Activated CD4-positive, CD25-positive, alpha-beta regulatory T cell (primary cell): ENCODE results near the gene FAM81A.

Experiments
- DNase-seq, 4 experiments: peaks; one replicate each; lab custom pipeline; 2025; lab: John Stamatoyannopoulos, UW

FAM81A gene

DNA sequence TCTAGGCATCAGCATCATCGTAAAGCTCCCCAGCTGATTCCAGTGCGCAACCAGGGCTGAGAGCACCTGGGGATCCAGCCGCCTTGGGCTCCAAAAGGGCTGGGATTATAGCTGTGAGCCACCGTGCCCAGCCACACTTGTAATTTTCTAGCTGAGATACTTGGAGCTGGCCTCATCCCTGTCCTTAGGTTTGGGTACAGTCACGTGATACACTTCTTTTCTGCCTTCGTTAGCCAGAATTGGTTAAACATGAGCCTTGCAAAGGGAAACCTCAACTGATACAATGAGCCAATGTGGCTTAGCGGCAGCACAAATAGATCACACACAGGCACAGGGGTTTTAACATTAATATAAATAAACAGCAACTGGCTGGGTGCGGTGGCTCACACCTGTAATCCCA lies 103.8 kb downstream of the FAM81A start:
- no peak for DNase-seq

DNA sequence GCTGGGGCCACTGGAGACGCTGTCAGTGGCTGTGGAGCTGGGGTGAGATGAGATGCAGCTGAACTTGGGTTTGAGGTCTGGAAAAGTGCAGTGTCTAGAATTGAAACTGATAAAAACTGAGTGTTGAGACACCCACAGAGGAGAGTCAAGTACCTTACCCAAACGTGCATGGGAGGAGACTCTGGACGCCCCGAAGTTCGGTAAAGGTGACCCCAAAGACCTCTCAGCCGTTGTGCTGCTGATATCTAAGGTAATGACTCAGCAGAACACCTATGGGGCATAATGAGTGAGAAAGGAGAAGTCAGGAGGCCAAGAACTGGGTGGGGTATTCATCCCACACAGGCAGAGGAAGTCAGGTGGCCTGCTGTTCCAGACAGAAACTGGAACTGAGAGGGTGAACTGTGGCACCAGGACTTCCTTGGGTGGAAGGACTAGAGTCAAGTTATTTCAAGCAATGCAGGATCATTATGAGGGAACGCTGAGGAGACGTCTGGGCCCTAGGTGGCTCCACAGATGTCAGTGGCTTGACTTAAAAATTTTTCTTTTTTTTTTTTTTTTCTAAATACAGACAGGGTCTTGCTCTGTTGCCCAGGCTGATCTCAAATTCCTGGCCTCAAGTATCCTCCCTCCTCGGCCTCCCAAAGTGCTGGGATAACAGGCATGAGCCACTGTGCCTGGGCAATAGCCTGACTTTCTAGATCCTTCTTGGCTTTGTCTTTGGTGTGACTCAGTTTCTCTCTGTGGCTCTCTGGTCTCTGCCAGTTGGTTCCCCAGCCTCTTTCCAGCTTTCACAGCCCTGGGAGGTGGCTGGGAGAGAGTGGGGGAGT lies 105.9 kb downstream of the FAM81A start:
- DNase-seq = no peak

GRCh38 chr15:59545573-59545972 lies 107.6 kb downstream of the FAM81A start:
- DNase-seq = no peak

DNA sequence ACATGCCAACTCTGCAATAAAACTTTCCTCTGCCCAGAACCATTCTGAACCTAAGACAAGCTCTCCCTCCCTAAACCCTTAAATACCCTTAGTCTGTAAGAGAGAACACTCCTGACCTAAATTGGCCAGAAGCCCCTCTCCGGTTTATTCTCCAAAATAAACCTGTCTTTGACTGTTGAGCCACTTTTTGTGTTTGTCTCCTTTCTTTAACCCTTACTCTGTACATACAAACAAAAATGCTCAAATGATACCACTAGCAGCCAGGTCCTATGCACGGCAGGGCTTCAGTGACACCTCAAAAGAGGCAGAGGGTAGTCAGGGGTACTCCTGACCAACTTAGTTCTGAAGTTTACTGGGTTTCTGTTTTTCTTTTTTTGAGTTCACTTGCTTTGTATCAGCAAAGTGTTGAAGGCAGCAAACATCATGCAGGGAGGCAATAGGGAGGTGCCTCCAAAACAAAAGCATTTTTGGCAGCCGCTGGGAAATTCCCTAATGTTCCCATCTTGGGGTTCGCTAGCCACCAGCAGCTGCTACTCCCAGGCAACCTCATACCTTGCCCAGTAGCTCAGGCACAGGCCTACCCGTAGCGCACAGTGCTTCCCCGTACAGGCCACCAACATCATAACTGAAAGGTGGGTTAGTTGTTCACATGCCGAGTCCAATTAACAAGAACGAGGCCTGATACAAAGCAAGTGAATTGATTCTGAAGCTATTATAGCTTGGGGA lies 110.7 kb downstream of the FAM81A start:
- DNase-seq = no peak

DNA sequence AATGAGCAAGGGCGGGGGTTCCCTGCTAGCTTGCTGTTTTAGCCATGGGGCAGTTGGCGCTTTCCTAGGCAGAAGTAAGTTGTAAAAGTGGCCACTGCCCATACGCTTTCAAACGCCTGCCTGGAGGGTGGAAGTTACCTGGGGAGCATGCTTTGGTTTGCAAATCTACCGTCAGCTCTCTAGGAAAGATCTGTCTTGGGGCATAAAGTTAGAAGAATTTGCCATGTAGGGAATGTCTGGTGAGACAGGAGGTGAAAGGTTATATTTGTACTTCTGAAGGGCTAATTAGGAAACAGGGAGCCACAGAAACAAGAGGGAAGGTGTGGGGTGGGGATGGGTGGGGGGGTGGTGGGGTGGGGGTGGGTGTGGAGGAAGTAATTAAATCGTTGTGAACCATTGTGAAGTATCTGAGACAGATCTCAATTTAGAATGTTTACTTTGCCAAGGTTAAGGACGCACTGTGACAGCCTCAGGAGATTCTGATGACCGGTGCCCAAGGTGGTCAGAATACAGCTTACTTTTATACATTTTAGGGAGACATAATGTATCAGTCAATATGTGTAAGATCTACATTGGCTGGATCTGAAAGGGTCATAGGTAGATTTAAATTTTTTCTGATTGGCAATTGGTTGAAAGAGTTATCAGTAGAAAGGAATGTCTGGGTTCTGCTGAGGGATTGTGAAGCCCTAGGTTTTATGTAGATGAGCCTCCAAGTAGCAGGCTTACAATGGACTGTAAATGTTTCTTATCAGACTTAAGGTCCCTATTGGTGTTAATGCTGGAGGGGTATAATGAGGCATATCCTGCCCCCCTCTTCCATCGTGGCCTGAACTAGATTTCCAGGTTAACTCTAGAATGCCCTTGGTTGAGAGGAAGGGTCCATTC lies 111.6 kb downstream of the FAM81A start:
- no peak for DNase-seq

DNA sequence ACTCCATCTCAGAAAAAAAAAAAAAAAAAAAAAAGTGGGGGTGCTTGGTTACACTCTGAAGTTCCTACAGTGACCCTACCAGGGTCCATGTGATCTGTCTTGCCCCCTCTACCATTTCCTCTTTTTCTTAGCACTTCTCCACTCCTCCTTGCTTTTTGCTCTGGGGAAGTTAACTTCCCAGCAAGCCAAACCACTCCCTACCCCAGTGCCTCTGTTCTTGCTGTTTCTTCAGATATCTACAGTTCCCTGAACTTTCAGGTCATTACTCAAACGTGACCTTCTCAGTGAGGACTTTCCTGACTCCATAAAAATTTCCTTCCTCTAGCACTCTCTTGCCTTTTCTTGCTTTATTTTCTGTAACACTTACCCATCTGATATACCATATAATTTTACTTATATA lies 112.5 kb downstream of the FAM81A start:
- no peak for DNase-seq

- no peak for DNase-seq
Observed at GRCh38 chr15:59550956-59551355, 113.0 kb downstream of the FAM81A start.

DNA sequence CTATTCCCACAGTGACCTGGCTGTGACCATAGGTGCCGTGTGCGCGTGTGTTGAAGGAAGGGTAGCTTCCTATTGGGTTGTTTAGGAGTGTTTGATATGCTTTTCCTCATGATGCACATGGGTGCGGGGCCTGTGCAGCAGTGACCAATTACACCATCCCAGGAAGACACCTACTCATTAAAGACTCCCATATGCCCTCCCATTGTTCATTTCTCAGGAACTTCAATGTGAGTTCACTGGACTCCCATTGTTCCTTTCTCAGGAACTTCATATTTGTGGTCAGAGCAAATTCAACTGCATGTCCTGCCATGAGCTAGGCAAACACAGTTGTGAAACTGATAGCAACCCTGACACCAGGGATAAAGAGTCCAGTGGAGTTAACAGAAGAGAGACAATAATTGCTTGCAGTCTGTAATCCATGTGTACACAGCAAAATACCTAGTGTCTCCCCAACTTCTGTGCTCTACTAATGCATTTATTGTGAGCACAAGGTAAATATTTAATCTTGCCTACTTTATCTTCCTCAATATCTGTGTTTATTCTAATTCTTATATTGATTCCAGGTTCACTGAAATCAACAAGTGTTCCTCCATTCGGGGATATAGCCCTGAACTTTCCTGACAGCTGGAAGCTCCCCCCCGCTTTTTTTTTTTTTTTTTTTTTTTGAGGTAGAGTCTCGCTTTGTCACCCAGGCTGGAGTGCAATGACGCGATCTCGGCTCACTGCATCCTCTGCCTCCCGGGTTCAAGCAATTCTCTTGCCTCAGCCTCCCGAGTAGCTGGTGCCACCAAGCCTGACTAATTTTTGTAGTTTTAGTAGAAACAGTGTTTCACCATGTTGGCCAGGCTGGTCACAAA lies 116.1 kb downstream of the FAM81A start:
- no peak for DNase-seq

DNA sequence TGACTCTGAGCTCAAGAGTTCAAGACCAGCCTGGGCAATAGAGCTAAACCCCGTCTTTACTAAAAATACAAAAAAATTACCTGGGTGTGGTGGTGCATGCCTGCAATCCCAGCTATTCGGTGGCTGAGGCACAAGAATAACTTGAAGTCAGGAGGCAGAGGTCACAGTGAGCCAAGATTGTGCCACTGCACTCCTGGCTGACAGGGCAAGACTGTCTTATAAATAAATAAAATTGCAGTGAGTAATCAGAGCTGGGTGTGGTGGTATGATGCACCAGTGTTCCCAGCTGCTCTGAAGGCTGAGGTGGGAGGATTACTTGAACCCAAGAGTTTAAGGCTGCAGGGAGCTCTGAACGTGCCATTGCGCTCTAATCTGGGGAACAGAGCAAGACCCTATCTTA lies 117.7 kb downstream of the FAM81A start:
- DNase-seq = no peak

DNA sequence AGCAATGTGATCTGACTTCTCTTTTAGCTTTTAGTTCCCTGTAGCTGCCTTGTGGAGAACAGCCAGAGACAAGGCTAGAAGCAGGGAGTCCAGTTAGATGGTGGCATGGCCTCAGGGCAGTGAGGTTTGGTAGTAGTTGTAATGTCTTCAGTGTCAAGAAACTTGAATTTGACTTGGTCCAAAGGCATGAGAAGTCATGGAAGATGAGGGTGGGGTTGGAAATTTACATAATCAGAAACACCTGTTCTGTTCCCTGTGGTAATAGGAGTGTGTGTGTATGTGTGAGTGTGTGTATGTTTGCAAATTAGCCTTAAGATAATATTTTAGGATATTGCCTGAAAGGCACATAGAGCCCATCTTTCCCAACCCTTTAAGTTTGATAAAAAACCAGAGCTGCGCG lies 118.4 kb downstream of the FAM81A start:
- DNase-seq = no peak

GRCh38 chr15:59557581-59557980 lies 119.6 kb downstream of the FAM81A start:
- DNase-seq = no peak

- no peak for DNase-seq
Observed at GRCh38 chr15:59558851-59559250, 120.9 kb downstream of the FAM81A start.

DNA sequence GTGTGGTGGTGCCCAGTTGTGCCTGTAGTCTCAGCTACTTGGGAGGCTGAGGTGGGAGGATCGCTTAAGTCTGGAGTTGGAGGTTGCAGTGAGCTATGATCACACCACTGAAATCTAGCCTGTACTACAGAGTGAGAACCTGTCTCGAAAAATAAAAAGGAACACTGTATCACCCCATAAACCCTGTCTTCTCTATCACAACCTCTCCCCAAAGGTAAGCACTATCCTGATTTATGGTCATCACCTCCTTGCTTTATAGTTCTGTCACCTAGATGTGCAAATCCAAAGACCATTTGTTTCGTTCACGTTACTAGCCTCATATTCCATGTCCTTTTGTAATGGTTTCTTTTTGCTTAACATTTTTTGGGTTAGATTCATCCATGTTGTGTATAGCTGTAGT lies 123.6 kb downstream of the FAM81A start:
- no peak for DNase-seq

GRCh38 chr15:59562448-59563186 lies 124.6 kb downstream of the FAM81A start:
- DNase-seq = no peak

GRCh38 chr15:59565299-59565698 lies 127.3 kb downstream of the FAM81A start:
- no peak for DNase-seq

DNA sequence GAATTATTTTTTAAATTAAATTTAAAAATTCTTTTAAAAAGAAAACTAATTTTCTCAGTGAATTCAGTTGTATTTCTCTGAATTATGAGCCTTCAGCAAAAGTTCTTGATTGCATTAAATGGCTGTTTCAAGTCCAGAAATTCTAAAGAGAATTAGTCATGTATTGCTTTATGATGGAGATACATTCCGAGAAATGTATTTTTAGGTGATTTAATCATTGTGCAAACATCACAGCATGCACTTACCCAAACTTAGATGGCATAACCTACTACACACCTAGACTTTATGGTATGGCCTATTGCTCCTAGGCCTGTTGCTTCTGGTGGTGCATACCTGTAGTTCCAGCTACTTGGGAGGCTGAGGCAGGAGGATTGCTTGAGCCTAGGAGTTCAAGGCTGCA lies 129.3 kb downstream of the FAM81A start:
- DNase-seq = no peak

GRCh38 chr15:59569477-59569876 lies 131.5 kb downstream of the FAM81A start:
- no peak for DNase-seq

GRCh38 chr15:59570315-59570714 lies 132.3 kb downstream of the FAM81A start:
- DNase-seq = no peak

- no peak for DNase-seq
Observed at GRCh38 chr15:59571606-59572005, 133.6 kb downstream of the FAM81A start.
